GM21786 (cell line): ENCODE data around the gene TM2D3.

Experiments used
- ATAC-seq: cut with Tn5 transposase; IDR thresholded peaks from one replicate; pipeline ENCODE4 v1.9.1; 2021; ENCODE audit not compliant: unreplicated experiment

TM2D3 gene, protein sequence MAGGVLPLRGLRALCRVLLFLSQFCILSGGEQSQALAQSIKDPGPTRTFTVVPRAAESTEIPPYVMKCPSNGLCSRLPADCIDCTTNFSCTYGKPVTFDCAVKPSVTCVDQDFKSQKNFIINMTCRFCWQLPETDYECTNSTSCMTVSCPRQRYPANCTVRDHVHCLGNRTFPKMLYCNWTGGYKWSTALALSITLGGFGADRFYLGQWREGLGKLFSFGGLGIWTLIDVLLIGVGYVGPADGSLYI

GRCh38 chr15:101652098-101652785 lies at the start of gene TM2D3:
TSS of gene TM2D3 (minus strand) at chr15:101652381. CDS start at chr15:101652361, 20 bp downstream.
- peak; percentile 89 for ATAC-seq

DNA sequence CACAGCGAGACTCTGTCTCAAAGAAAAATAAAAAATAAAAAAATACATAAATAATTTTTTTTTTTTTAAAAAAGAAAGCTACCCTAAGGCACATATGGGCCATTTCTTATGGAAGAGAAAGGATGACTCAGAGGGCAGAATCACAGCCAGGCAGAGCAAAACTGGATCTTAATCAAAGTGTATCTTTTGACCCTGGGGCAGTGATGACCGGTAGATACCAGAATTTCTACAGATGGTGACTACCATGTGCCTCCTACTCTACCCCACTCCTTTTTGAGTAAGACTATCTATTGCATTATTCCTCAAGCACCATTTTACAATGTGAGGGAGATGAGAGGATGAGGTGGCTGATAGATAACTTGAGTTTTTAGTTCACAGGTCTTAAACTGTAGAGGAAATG lies 46.1 kb upstream of the TM2D3 start:
- ATAC-seq = no peak

DNA sequence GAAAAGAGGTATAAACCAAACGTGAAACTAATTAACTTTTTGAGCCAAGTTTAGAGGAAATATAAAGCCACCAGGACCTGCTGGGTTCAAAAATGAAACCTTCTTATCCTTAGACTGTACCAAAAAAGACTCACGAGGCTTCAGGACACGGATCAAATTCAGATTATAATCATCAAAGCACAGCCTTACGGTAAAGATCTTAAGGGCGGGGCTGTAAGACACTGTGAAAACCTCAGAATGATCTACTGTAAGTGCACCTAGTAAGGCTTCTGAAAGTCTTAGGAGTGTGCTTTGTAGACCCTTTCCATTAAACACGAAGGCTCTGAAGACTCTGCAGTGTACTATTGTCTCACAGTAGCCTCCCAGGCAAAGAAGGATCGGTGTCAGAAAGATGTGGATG lies 45.3 kb upstream of the TM2D3 start:
- ATAC-seq = no peak

- ATAC-seq = no peak
Observed at GRCh38 chr15:101696829-101697228, 44.6 kb upstream of the TM2D3 start.

GRCh38 chr15:101694261-101694660 lies 42.1 kb upstream of the TM2D3 start:
- no peak for ATAC-seq

GRCh38 chr15:101692801-101693598 lies 40.8 kb upstream of the TM2D3 start:
- no peak for ATAC-seq

DNA sequence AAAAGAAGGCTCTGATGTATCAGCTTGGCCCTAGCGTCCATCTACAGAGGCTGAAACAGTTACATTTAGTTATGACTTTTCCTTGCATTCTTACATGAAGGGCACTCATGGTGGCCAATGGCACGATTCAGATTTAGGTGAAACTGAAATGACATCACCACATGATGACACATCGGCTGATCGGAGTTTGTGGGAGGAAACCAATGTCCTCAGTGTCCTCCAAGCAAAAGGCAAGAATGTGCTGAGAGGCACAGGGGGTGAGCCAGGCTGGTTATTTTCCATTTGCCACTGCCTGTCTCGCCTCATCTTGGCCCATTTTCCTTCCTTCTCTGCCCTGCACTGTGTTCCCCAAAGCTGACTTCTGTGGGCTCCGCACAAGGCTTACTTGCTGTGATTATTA lies 37.7 kb upstream of the TM2D3 start:
- ATAC-seq = no peak

DNA sequence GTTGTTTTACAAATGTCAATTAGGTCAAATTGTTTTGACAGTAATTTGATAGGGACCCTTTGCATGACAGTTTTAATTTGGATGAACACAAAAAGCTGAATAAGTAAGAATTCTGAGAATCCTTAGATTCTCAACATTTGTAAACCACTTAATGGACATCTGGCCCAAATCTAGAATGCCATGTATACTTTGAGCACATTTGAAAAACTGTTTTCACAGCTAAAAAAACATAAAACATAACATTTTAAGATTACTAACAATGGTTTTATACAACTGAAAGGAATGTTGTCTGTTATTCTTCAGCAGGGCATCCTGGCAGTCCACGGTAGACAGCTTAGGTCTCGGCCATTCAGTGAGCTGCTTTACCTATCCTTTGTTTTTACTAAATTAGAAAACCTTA lies 34.5 kb upstream of the TM2D3 start:
- no peak for ATAC-seq

GRCh38 chr15:101684877-101685276 lies 32.7 kb upstream of the TM2D3 start:
- ATAC-seq = no peak

DNA sequence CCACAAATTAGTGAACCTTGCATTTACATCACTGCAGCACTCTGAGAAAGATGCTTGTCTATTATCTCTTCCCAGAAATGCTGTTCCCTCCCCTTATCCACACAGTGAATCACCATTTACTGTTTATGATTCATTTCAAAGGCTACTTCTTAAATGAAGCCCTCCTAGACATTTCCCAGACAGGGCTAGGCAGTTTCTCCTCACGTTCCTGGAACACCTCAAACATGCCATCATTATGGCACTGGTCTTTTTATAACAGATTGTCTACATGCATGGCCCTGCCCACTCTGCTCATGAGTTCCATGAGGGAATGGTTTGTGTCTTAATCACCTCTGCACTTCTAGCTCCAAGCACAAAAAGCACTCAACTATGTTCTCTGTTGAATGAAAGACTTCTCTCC lies 32.2 kb upstream of the TM2D3 start:
- ATAC-seq = no peak

- no peak for ATAC-seq
Observed at GRCh38 chr15:101679806-101680205, 27.6 kb upstream of the TM2D3 start.

GRCh38 chr15:101676921-101677329 lies 24.7 kb upstream of the TM2D3 start:
- no peak for ATAC-seq

DNA sequence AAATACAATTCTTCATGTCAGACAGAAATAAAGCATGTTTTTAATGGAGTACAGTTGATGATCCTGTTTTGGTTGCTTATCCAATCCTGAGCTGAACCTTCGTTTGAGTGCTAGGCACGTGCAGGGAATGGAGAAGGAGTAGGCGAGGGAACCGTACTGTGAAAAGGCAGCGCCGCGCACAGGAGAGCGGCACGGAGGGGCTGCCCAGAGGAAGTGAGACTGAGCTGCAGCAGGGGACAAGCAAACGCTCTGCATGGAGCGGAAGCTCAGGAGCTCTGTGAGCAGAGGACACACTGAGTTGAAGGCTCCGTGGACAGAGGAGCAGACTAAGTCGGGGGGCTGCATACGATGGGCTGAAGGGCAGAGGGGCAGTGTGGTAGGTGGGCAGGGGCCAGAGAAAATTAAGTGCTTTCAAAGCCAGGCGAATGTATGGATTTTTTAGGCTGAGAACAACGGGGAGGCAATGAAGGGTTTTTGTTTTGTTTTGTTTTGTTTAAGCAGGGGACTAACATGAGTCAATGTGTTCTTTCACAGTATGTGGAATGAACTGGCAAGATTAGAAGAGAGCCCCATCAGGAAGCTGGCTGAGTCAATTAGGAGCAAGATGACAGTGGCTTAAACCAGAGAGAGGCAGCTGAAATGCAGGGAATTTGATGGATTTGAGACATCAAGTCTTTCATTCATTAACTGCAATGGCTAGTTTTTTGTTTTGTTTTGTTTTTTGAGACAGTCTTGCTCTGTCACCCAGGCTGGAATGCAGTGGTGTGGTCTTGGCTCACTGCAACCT lies 23.8 kb upstream of the TM2D3 start:
- ATAC-seq = peak; percentile 83

DNA sequence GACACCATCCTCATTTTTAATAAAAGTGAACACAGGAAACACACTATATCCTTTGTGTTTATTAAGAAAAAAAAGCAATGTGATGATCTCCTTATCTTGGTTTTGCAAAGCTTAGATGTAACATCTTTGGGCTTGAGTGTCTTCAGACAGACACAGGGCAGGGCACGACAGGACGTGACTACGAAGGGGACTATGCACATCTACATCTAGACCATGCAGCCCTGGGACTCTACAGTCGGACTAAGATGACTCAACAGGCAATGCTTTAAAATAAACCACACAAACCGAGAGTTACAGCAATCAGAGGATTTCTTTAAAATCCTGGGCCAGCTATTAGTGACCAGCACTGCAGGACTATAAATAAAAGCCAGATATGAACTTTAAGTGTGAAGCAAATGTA lies 22.8 kb upstream of the TM2D3 start:
- ATAC-seq = no peak

GRCh38 chr15:101672298-101672697 lies 20.1 kb upstream of the TM2D3 start:
- no peak for ATAC-seq

DNA sequence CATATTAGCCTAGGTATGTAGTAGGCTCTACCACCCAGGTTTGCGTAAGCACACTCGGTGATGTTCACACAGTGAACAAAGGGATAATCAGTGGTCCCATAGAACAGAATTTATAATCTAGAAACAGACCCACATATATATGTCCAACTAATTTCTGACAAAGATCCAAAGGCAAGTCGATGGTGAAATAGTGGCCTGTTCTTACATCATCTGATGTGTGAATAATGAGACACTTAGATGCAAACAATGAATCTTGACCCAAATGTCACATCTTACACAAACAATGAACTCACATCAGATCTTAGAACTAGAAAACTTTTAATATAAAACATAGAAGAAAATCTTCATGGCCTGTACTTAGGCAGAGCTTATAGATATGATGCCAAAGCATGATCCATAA lies 17.6 kb upstream of the TM2D3 start:
- no peak for ATAC-seq

DNA sequence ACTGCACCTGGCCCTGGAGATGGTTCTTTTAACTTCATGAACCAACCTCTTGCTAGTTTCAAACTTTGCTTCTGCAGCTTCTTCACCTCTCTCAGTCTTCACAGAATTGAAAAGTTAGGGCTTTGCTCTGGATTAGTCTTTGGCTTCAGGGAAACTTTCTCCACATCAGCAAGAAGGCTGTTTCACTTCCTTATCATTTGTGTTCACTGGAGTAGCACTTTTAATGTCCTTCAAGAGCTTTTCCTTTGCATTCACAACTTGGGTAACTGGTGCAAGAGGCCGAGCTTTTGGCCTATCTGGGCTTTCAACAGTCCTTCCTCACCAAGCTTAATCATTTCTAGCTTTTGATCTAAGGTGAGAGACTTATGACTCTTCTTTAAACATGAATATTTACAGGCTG lies 15.7 kb upstream of the TM2D3 start:
- ATAC-seq = no peak

DNA sequence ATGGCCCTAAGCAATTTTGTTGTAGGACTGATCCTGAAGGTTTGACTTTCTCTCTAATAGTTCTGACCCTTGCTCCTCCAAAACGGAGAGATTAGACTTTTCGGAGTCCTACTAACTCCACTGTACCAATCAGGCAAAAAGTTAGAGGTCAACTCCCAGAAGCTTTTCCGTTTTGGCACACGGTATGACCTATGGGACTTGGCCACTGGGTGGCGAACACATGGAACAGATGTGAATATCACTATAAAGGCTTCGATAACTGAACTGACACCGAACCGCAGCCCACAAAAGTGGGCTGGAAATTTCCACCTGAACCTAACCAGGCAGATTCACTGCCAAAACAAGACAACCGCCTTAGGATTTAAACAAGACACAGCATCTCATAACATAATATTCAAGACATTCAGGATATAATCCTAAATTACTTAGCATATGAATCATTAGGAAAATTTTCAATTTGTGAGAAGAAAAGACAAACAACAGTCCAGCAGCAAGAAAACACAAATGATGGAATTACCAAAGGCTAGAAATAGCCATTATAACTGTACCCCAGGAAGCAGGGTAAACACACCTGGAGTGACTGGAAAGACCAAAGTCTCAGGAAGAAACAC lies 12.2 kb upstream of the TM2D3 start:
- no peak for ATAC-seq

GRCh38 chr15:101662203-101662602 lies 10.0 kb upstream of the TM2D3 start:
- ATAC-seq = no peak

- ATAC-seq = no peak
Observed at GRCh38 chr15:101660005-101660404, 7.8 kb upstream of the TM2D3 start.
